K562 treated with DMSO at 1 percent for 4 hours (cell line): ENCODE data around the gene CEP57. TPM values are rescaled to one million over a fixed set of nuclear protein-coding genes. Genes with fewer than 3 reads are reported as not detected.

ENCODE experiments used
- total RNA-seq: library from RNA; unstranded; fragments of 300-600 nt; gene quantifications from 2 replicates; pipeline ENCODE4 v1.2.3, GENCODE V29; 2022; ENCODE audit not compliant: insufficient read depth

Gene CEP57
- total RNA-seq, result 61.6 and 64.8 TPM in 2 replicates

DNA sequence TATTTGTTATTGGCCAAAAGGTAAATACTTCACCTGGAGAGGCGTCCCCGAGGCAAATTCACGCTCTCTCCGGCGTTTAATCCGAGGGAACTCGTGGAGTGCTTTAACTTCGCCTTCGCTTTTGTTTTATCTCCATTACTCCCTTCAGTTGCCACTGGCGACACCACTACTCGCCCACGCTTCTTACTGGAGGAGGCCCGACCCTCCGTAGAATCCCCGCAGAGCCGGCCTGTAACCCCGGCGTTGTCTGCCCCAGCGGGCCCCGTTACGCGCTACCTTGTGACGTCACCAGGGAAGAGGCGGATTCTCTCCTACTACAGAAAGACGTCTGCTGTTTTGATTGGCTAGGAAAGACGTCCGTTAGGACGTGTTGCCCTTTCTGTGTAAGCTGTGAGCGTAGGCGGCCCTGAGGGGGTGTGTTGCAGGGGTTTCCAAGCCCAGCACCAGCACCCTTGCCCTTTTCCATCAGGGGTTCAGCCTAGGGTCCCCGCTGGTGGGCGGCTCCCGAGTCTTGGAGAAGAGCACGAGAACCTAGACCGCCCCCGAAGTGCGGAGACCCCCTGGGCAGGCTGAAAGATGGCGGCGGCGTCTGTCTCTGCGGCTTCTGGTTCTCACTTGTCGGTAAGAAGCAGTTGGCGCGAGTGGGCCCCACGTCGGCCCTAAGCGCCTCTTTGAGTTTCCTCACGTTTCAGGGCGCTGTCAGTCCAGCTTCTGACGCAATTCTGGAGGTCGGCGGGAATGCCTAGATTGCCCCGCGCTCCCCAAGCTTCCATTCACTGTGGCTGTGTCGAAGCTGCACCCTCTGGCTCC lies at the start of gene CEP57:
Gene CEP57, plus strand, starts transcription at position 376 of the 810 bp plus-strand sequence. Its CDS starts 201 bp downstream, at position 577.

DNA sequence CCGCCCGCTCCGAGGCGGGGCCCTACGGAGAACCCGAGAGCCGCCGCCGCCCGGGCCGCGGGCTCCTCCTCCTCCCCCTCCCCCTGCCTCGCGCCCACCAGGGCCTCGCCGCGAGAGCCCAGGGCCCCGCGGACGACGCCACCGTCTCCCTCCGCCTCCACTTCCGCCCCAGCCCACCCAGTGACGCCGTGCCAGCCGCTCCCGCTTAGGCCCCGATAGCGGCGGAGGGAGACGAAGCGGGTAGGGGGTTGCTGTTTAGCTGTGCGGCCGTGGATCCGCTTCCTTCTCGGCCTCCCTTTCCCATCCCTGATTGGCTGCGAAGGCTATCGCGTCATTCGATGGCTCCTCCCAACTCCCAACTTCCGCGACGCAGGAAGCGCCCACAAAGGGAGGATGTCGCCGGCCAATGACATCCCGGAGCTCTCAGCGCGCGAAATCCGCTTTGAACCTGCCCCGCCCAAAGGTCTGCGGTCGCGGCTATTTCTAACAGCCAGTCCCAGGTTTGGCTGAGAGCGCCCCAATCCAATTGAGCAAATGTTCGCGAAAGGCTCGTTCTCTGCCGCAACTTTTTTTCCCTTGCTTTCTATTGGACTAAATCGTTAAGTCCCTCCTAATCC lies 684 bp upstream of the CEP57 start, which contains the start of gene FAM76B:
Gene FAM76B, minus strand, starts transcription at position 277 of the 617 bp plus-strand sequence. CDS start 304 bp downstream, outside the sequence.

Other genes starting within 250 kb of the CEP57 start
- 13.8 and 27.1 TPM in 2 replicates for gene FAM76B, start 716 bp upstream of the CEP57 start, total RNA-seq
- gene MTMR2, start 133.6 kb downstream of the CEP57 start, total RNA-seq, result 9.5 and 12.1 TPM in 2 replicates